ENCODE results near the gene LNX2. TPM values are rescaled to one million over a fixed set of nuclear protein-coding genes. Genes with fewer than 3 reads are reported as not detected.

Gene LNX2
- total and polyA plus RNA-seq, 5 donors = 4.5 to 15.3 (median 10.4) TPM

DNA sequence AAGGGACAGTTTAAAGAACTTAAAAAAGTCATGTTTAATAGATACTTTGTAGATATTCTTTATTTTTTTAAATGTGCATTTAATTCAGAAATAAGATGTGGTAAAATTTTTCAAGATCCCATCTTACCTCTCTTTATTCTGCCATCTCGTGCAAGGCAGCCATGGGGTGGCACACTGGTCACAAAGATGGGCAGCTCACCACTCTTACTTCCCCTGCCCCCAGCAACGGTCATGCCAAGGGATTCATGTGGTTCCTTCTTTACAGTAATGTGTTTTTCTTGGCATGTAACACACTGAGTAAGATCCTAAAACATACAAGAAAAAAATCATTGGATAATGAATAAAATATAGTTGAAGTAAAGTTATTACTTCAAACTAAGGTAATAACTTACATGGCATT, 64.2 kb downstream of the LNX2 start:
- WGBS = 53% methylated on average over 2 of the region's 2 CpGs
- H3K27ac ChIP-seq (ENCODE audit: low read length) = no peak overlapping the region
- no peak for ATAC-seq
- H3K27me3 ChIP-seq (ENCODE audit: control insufficient read depth, insufficient read depth) = no peaks in the 10 kb centered on the region
- H3K4me3 ChIP-seq (ENCODE audit: low read length) = no peak overlapping the region
- DNase-seq = peak in 1 of 3 donors; percentile 46
- peaks cover 4% of the 10 kb centered on the region for H3K4me1 ChIP-seq (ENCODE audit: control insufficient read depth, insufficient read depth, low read length)
- no peaks in the 10 kb centered on the region for H3K9me3 ChIP-seq (ENCODE audit: control insufficient read depth, low read length)
- intact Hi-C loops (cut with DNase I) = no loop called here

DNA sequence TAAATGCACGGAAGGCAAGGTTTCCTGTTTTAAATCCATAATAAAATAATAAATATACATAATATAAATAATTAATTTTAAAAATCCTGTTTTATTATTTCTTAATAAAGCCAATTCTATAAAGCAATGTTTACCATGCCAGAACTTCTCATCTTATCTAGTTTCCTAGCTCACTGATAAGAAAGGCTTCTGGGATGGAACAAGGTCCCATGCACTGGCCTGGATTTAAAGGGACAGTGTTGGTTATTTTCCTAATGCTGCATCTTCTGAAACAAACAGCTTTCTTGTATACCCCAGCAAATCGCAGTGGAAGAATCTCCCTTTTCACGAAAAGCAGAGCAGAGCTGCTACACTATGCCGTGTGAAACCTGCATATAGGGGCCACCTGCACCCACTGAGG, 68.8 kb downstream of the LNX2 start:
- ATAC-seq (peak in 1 of 2 donors; percentile 40), DNase-seq (no peak)
- no peaks in the 10 kb centered on the region for H3K9me3 ChIP-seq (ENCODE audit: control insufficient read depth, low read length)
- H3K4me3 ChIP-seq (ENCODE audit: low read length) = no peak overlapping the region
- peaks cover 4% of the 10 kb centered on the region for H3K4me1 ChIP-seq (ENCODE audit: control insufficient read depth, insufficient read depth, low read length)
- H3K27ac ChIP-seq (ENCODE audit: low read length) = no peak overlapping the region
- intact Hi-C loops (cut with DNase I) = no loop called here
- WGBS = 46% methylated on average over 4 of the region's 4 CpGs
- no peaks in the 10 kb centered on the region for H3K27me3 ChIP-seq (ENCODE audit: control insufficient read depth, insufficient read depth)

DNA sequence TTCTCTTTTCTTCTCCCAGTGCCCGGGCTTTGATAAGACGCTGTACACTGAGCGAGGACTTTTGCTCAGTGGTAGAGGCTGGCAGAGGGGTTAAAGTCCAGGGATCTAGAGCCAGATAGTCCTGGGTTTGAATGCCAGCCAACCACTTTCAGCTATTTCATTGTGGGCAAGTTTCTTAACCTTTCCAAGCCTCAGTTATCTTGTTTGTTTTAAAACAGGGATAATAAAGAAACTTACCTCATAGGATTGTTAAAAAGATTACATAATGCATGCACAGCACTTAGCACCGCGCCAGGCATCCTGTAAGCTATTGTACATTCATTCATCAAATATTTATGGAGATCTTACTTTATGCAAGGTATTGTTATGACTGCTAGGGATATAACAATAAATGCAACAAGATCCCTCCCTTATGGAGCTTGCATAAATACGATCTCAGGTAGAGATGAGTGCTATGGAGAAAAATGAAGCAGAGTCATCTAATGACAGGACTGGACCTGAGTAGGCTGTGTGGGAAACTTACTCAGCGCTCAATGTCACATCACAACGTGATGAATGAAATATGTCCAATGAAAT, 70.8 kb downstream of the LNX2 start:
- peaks cover 4% of the 10 kb centered on the region for H3K4me1 ChIP-seq (ENCODE audit: control insufficient read depth, insufficient read depth, low read length)
- H3K27me3 ChIP-seq (ENCODE audit: control insufficient read depth, insufficient read depth) = no peaks in the 10 kb centered on the region
- no peaks in the 10 kb centered on the region for H3K9me3 ChIP-seq (ENCODE audit: control insufficient read depth, low read length)
- DNase-seq (no peak), ATAC-seq (no peak)
- intact Hi-C loops (cut with DNase I) = no loop called here
- H3K4me3 ChIP-seq (ENCODE audit: low read length) = no peak overlapping the region
- 85% methylated on average over 8 of the region's 8 CpGs for WGBS
- H3K27ac ChIP-seq (ENCODE audit: low read length) = no peak overlapping the region

DNA sequence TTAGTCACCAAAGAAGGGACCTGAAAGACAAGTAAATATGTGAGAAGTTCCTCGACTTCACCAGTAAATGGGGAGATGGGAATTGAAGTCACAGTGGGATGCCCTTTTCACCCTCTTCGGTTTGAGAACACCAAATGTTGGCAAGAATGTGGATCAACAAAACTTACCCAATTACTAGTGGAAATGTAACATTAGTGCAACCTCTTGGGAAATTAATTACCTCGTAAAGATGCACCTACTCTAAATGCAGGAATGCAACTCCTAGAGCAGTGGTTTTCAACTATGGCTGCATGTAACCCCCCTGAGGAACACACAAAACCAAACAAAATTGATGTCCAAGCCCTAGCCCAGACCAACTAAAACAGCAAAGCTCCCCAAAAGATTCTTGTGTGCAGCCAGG, 78.1 kb downstream of the LNX2 start:
- 80% methylated on average over 3 of the region's 3 CpGs for WGBS
- intact Hi-C loops (cut with DNase I) = no loop called here
- no peaks in the 10 kb centered on the region for H3K9me3 ChIP-seq (ENCODE audit: control insufficient read depth, low read length)
- H3K4me1 ChIP-seq (ENCODE audit: control insufficient read depth, insufficient read depth, low read length) = no peaks in the 10 kb centered on the region
- DNase-seq = no peak
- no peak for ATAC-seq
- no peaks in the 10 kb centered on the region for H3K27me3 ChIP-seq (ENCODE audit: control insufficient read depth, insufficient read depth)
- no peak overlapping the region for H3K27ac ChIP-seq (ENCODE audit: low read length)
- no peak overlapping the region for H3K4me3 ChIP-seq (ENCODE audit: low read length)

DNA sequence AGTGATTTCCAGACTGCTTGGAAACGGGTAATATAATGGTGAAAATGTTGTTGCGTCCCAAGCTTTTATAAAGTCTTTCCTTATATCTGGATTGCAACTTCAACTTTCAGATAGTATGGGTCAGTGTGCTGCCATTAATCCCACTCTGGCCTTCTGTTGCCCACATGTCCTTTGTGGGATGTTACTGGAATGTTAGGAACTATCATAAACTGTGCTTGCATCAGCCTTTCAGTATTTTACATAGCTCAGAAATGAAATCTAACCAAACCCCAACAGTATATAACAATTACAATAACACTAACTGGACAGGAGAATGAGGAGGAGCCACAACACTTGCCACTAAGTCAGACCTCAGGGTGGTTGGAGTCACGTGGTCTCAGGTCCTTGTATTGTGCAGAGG, 78.9 kb downstream of the LNX2 start:
- Histone ChIP-seq H3K4me3 (ENCODE audit: low read length) (no peak overlapping the region), H3K27me3 (ENCODE audit: control insufficient read depth, insufficient read depth) (no peaks in the 10 kb centered on the region), H3K27ac (ENCODE audit: low read length) (no peak overlapping the region), H3K9me3 (ENCODE audit: control insufficient read depth, low read length) (no peaks in the 10 kb centered on the region), H3K4me1 (ENCODE audit: control insufficient read depth, insufficient read depth, low read length) (no peaks in the 10 kb centered on the region)
- DNase-seq = no peak
- intact Hi-C loops (cut with DNase I) = no loop called here
- no peak for ATAC-seq
- WGBS = 93% methylated on average over 3 of the region's 3 CpGs

DNA sequence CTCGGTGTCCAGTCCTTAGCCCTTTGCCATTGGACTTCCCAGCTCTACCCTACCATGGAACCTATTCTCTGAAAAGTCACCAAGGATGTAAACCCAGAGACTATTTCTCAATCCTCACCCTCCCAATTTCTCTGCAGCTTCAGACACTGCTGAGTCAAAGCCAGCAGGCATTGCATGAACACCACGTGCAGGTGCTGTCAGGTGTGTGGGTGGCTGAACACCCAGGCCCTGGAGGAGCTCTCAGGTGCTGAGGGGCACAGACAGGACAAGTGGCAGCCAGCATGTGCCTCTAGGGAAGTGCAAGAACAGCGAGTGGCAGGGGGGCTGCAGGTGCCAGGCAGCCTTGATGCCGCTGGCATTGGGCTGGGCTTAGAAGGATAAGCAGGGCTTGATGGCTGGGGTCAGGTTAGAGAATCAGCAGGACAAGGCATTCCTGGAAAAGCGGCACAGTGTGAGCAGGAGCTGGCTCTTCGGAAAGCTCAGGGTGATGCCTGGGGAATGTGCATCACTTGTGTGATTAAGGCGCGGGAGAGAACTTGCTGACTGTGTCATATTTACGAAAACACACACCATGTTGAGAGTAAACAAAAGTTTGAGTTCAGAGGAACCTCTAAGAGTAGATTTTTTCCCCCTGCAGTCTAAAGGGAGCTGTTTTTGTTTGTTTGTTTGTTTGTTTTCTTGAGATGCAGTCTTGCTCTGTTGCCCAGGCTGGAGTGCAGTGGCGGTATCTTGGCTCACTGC, 83.8 kb downstream of the LNX2 start:
- DNase-seq = no peak
- intact Hi-C loops (cut with DNase I) = loop anchor here in 3 of 4 donors (10.0 kb wide), 4 partner anchors 162 to 288 kb away; no protein-coding TSS in a partner anchor
- H3K4me1 ChIP-seq (ENCODE audit: control insufficient read depth, insufficient read depth, low read length) = no peaks in the 10 kb centered on the region
- no peaks in the 10 kb centered on the region for H3K27me3 ChIP-seq (ENCODE audit: control insufficient read depth, insufficient read depth)
- WGBS = 90% methylated on average over 10 of the region's 10 CpGs
- H3K27ac ChIP-seq (ENCODE audit: low read length) = no peak overlapping the region
- ATAC-seq = no peak
- no peaks in the 10 kb centered on the region for H3K9me3 ChIP-seq (ENCODE audit: control insufficient read depth, low read length)
- H3K4me3 ChIP-seq (ENCODE audit: low read length) = no peak overlapping the region

DNA sequence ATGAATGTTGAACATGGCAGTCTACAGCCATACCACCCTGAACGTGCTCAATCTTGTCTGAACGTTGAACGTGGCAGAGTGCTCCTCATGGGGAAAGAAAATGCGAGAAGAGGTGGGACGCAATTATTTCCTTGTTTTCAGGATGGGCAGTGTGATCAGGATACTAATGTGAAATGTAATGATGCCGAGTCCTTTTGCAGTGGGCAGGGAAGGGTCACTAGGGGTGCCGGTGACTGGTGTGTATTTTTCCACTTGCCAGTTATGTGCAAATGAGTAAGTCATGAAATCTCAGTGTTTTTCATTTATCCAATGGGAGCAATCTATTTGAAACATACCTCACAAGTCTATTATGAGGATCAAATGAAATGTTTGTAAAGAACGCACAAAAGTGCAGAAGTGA, 84.8 kb downstream of the LNX2 start:
- ATAC-seq (no peak), DNase-seq (no peak)
- no peaks in the 10 kb centered on the region for H3K4me1 ChIP-seq (ENCODE audit: control insufficient read depth, insufficient read depth, low read length)
- H3K27me3 ChIP-seq (ENCODE audit: control insufficient read depth, insufficient read depth) = no peaks in the 10 kb centered on the region
- H3K9me3 ChIP-seq (ENCODE audit: control insufficient read depth, low read length) = no peaks in the 10 kb centered on the region
- WGBS = 73% methylated on average over 8 of the region's 8 CpGs
- H3K27ac ChIP-seq (ENCODE audit: low read length) = no peak overlapping the region
- no peak overlapping the region for H3K4me3 ChIP-seq (ENCODE audit: low read length)
- intact Hi-C loops (cut with DNase I) = loop anchor here in 3 of 4 donors (10.0 kb wide), 4 partner anchors 161 to 289 kb away; no protein-coding TSS in a partner anchor

DNA sequence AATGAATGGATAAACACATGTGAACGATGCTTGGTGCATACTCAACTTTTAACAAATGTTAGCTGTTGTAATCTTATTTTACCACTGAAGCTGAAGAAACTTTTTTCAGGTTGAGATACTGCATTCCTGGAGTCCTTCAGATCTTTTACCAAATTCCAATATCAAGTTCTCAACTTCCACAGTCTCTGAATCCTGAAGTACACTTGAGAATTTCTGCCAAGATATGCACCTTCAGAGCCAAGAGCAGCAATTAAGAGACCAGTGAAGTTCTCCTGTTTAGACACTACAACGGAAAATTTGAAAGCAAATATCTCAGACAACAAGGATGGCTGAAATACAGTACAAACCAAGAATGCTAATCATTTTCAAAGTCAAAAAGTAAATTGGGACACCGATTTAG, 85.3 kb downstream of the LNX2 start:
- no peak for ATAC-seq
- Histone ChIP-seq H3K9me3 (ENCODE audit: control insufficient read depth, low read length) (no peaks in the 10 kb centered on the region), H3K4me3 (ENCODE audit: low read length) (no peak overlapping the region), H3K4me1 (ENCODE audit: control insufficient read depth, insufficient read depth, low read length) (no peaks in the 10 kb centered on the region), H3K27ac (ENCODE audit: low read length) (no peak overlapping the region), H3K27me3 (ENCODE audit: control insufficient read depth, insufficient read depth) (no peaks in the 10 kb centered on the region)
- WGBS = 65% methylated on average over 3 of the region's 3 CpGs
- intact Hi-C loops (cut with DNase I) = loop anchor here (5.0 to 10.0 kb wide), 6 partner anchors 160 to 292 kb away; no protein-coding TSS in a partner anchor
- DNase-seq = no peak

DNA sequence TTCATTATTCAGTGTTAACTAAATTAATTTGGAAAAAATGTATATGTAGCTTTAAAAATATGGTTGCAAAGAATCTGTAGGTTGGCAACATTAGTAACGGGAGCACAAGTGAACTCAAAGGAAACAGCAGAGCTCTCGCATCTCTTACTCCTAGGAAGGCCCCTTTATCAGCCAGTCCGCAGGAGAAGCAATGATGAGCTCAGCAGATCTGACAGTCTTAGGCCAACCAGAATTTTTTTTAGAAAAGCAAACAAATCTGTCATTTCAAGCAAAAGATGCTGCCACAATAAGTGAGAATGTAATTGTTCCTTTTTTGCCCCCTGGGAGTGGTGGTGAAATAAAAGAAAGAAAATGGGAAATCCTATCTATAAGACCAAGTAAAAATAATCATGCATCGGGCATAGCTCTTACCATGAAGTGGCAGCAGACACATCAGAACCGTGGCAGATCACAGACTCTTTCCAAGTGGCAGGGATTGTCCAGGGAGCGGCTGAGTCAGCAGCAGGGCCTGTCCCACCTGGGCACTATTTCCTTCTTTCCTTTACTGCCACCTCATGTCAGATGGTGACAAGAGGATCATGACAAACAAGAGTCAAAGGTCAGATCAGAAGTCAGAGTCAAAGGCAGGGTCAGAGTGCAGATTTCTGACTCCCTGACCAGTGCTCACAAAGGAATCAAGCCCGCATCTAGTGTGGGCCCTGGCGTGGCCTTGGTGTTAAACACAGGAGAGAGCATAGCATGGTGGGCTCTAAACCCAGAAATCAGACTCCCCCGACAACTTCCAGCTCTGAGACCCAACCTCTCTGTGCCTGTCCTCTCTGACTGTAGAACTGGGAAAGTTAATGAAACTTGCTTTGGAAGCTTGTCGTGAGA, 86.0 kb downstream of the LNX2 start:
- DNase-seq = no peak
- intact Hi-C loops (cut with DNase I) = loop anchor here (5.0 to 10.0 kb wide), 6 partner anchors 160 to 293 kb away; no protein-coding TSS in a partner anchor
- 78% methylated on average over 10 of the region's 10 CpGs for WGBS
- Histone ChIP-seq H3K9me3 (ENCODE audit: control insufficient read depth, low read length) (no peaks in the 10 kb centered on the region), H3K27me3 (ENCODE audit: control insufficient read depth, insufficient read depth) (no peaks in the 10 kb centered on the region), H3K27ac (ENCODE audit: low read length) (no peak overlapping the region), H3K4me3 (ENCODE audit: low read length) (no peak overlapping the region), H3K4me1 (ENCODE audit: control insufficient read depth, insufficient read depth, low read length) (no peaks in the 10 kb centered on the region)
- ATAC-seq = no peak

DNA sequence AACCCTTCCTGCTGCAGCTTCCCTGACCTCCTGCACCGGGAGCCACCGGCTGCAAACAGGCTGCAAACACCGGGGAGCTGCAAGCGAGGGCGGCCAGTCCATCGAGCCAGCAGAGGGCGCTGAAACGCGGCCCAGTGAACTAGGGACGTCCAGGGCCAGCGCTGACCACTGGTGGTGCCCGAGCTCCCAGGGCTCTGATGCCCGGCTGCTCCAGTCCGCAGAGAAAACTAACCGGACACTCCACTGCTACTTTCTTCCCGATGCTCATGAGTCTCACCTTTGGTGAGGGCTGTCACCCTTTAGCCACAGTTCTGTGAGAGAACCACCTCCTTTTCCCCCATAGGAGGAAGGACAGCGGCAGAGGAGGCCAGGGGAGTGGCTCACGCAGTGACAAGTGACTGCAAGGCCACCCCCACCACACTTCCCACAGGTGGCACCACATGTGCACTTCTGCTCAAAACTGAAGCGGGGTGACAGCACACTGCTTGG, 87.1 kb downstream of the LNX2 start:
- peak overlapping the region; percentile 8 for H3K4me3 ChIP-seq (ENCODE audit: low read length)

More for the DNA sequence above, 87.1 kb downstream of the LNX2 start:
- no peaks in the 10 kb centered on the region for H3K27me3 ChIP-seq (ENCODE audit: control insufficient read depth, insufficient read depth)
- WGBS = 12% methylated on average over 19 of the region's 19 CpGs
- no peaks in the 10 kb centered on the region for H3K9me3 ChIP-seq (ENCODE audit: control insufficient read depth, low read length)
- H3K27ac ChIP-seq (ENCODE audit: low read length) = no peak overlapping the region
- H3K4me1 ChIP-seq (ENCODE audit: control insufficient read depth, insufficient read depth, low read length) = no peaks in the 10 kb centered on the region
- ATAC-seq (peak; percentile 96 to 97), DNase-seq (peak; percentile 86 to 96 (median 93))
- intact Hi-C loops (cut with DNase I) = loop anchor here (5.0 to 10.0 kb wide), 6 partner anchors 158 to 294 kb away; no protein-coding TSS in a partner anchor
